Upper lobe of left lung (tissue), 6 donors: Measurements from ENCODE around the gene LZTS2. TPM values are rescaled to one million over a fixed set of nuclear protein-coding genes. Genes with fewer than 3 reads are reported as not detected.

Source experiments
- ATAC-seq, 2 donors: fragments of 200-7000 bp; cut with Tn5 transposase; one replicate each; pipeline ENCODE4 v1.9.1; 2022; ENCODE audit warnings: mild to moderate bottlenecking in 2 of 2, moderate library complexity in 2 of 2; ENCODE audit not compliant: low FRiP score in 2 of 2
- DNase-seq, 2 donors: peaks; one replicate each; pipeline ENCODE4 v3.0.0-alpha.2; 2019 to 2020
- H3K27ac ChIP-seq, 4 donors: fragments of 200-600 bp; sonication (generic); one replicate each; pipeline ENCODE4 v1.5.1; 2016 to 2019
- H3K27me3 ChIP-seq, 4 donors: fragments of 200-600 bp; sonication (generic); one replicate each; pipeline ENCODE4 v1.5.1; 2017 to 2019
- H3K36me3 ChIP-seq, 4 donors: fragments of 200-600 bp; sonication (generic); one replicate each; pipeline ENCODE4 v1.5.1; 2016 to 2019
- H3K4me1 ChIP-seq, 4 donors: fragments of 200-600 bp; sonication (generic); one replicate each; pipeline ENCODE4 v1.5.1; 2018 to 2019
- H3K4me3 ChIP-seq, 4 donors: fragments of 200-600 bp; sonication (generic); one replicate each; pipeline ENCODE4 v1.5.1; 2017 to 2019; ENCODE audit warnings: mild to moderate bottlenecking in 2 of 4, moderate library complexity in 1 of 4
- H3K9me3 ChIP-seq, 4 donors: fragments of 200-600 bp; sonication (generic); one replicate each; pipeline ENCODE4 v1.5.1; 2018 to 2019
- CTCF ChIP-seq, 6 experiments: fragments of 450-650 bp in 4 of 6; fragments of 200-600 bp in 2 of 6; sonication (generic) in 2 of 6; IDR thresholded peaks; one replicate each; pipeline ENCODE4 v1.5.1; 2016 to 2019; ENCODE audit warnings: antibody characterized with exemption in 6 of 6
- EP300 ChIP-seq, 4 donors: sonication (generic); formaldehyde crosslinking; IDR thresholded peaks; one replicate each; pipeline ENCODE4 v1.5.1; 2017; ENCODE audit warnings: antibody characterized with exemption in 4 of 4, control low read depth in 2 of 4
- POLR2A ChIP-seq, 4 donors: fragments of 450-650 bp; IDR thresholded peaks; one replicate each; pipeline ENCODE4 v1.5.1; 2016 to 2017; ENCODE audit warnings: antibody characterized with exemption in 4 of 4, mild to moderate bottlenecking in 2 of 4
- POLR2AphosphoS5 ChIP-seq, 2 donors: sonication (generic); formaldehyde crosslinking; IDR thresholded peaks; one replicate each; pipeline ENCODE4 v1.5.1; 2017; ENCODE audit warnings: antibody characterized with exemption in 2 of 2
- WGBS, 2 donors: methylation state at CpG; one replicate each; pipeline ENCODE4 v1.1.5; 2017 to 2018; 5-methylcytosine and 5-hydroxymethylcytosine counted together
- total RNA-seq, 6 donors: library from RNA; depleted of rRNA in 4 of 6; stranded (reverse); fragments of >200 nt in 4 of 6; gene quantifications; one replicate each; pipeline versions ENCODE4 v1.1.0 to v1.2.1, GENCODE V29; 2016 to 2021
- donor health status: DM: no; HTN: no; CAD: no; lungs with moderate emphysema.
- donor health status: DM: no; HTN: yes; CAD: no; lungs with severe emphysema.

Gene LZTS2
- total RNA-seq, 6 donors from 2014 or later, result 42.5 to 105 (median 60.1) TPM

GRCh38 chr10:101015582-101015973, 16.0 kb downstream of the LZTS2 start:
- WGBS, 2 donors, result 89% methylated on average over 6 of the region's 8 CpGs; no CpG with 5 or more reads in 1 of the 2 donors
- peaks cover 18 to 33% (median 28%) of the 10 kb centered on the region in 4 donors for H3K4me1 ChIP-seq
- peak in 1 of 2 donors; percentile 73 for DNase-seq
- H3K27ac ChIP-seq, result no peak overlapping the region
- no peak overlapping the region for H3K4me3 ChIP-seq
- no peak for ATAC-seq
- TF ChIP-seq CTCF (IDR thresholded peaks at IDR 0.05) (no peak), POLR2AphosphoS5 (IDR thresholded peaks at IDR 0.05) (no peak), EP300 (IDR thresholded peaks at IDR 0.05) (no peak), POLR2A (IDR thresholded peaks at IDR 0.05) (no peak)
- peaks cover 0 to 5% (median 2%) of the 10 kb centered on the region in 4 donors for H3K27me3 ChIP-seq
- H3K9me3 ChIP-seq, result no peaks in the 10 kb centered on the region
- H3K36me3 ChIP-seq, result no peaks in the 10 kb centered on the region

GRCh38 chr10:101016814-101017213, 17.2 kb downstream of the LZTS2 start:
- ATAC-seq, result no peak
- H3K36me3 ChIP-seq, result no peaks in the 10 kb centered on the region
- H3K9me3 ChIP-seq, result no peaks in the 10 kb centered on the region
- H3K27me3 ChIP-seq, result peaks cover 0 to 5% (median 2%) of the 10 kb centered on the region in 4 donors
- peaks cover 18 to 31% (median 25%) of the 10 kb centered on the region in 4 donors for H3K4me1 ChIP-seq
- no peak for TF ChIP-seq EP300 (IDR thresholded peaks at IDR 0.05)
- no peak for TF ChIP-seq POLR2AphosphoS5 (IDR thresholded peaks at IDR 0.05)
- H3K4me3 ChIP-seq, result no peak overlapping the region
- 74 to 83% methylated on average over 5 of the region's 5 CpGs for whole genome bisulfite sequencing, 2 donors
- no peak overlapping the region for H3K27ac ChIP-seq
- no peak for DNase-seq

- Histone ChIP-seq H3K27ac (no peak overlapping the region), H3K9me3 (no peaks in the 10 kb centered on the region), H3K36me3 (no peaks in the 10 kb centered on the region), H3K4me3 (no peak overlapping the region), H3K4me1 (peaks cover 11 to 18% (median 12%) of the 10 kb centered on the region in 4 donors), H3K27me3 (peaks cover 0 to 5% (median 2%) of the 10 kb centered on the region in 4 donors)
- 44 to 46% methylated on average over 20 of the region's 20 CpGs for WGBS, 2 donors
- peak in 1 of 2 donors; percentile 62 for DNase-seq
- no peak for TF ChIP-seq EP300 (IDR thresholded peaks at IDR 0.05)
- TF ChIP-seq POLR2A (IDR thresholded peaks at IDR 0.05), result no peak
- TF ChIP-seq POLR2AphosphoS5 (IDR thresholded peaks at IDR 0.05), result no peak
- no peak for TF ChIP-seq CTCF (IDR thresholded peaks at IDR 0.05)
- ATAC-seq, result no peak
These were observed 18.6 kb downstream of the LZTS2 start for GRCh38 chr10:101018118-101018599.

GRCh38 chr10:101018600-101019439, 19.2 kb downstream of the LZTS2 start:
- DNase-seq (peak; percentile 82 to 95), ATAC-seq (peak; percentile 2 to 88)
- no peak overlapping the region for H3K4me3 ChIP-seq
- WGBS, 2 donors, result 23 to 39% methylated on average over 18 to 24 of the region's 45 CpGs
- peak; percentile 59 to 85 (median 80) for TF ChIP-seq CTCF (IDR thresholded peaks at IDR 0.05)
- no peak for TF ChIP-seq POLR2A (IDR thresholded peaks at IDR 0.05)
- no peak for TF ChIP-seq EP300 (IDR thresholded peaks at IDR 0.05)
- TF ChIP-seq POLR2AphosphoS5 (IDR thresholded peaks at IDR 0.05), result no peak
- no peaks in the 10 kb centered on the region for H3K36me3 ChIP-seq
- H3K4me1 ChIP-seq, result peaks cover 6 to 14% (median 8%) of the 10 kb centered on the region in 4 donors
- no peaks in the 10 kb centered on the region for H3K9me3 ChIP-seq
- peaks cover 0 to 5% (median 2%) of the 10 kb centered on the region in 4 donors for H3K27me3 ChIP-seq
- no peak overlapping the region for H3K27ac ChIP-seq

- Histone ChIP-seq H3K27ac (no peak overlapping the region), H3K27me3 (peaks cover 0 to 5% (median 2%) of the 10 kb centered on the region in 4 donors), H3K9me3 (no peaks in the 10 kb centered on the region), H3K36me3 (no peaks in the 10 kb centered on the region), H3K4me1 (peaks cover 6 to 9% (median 8%) of the 10 kb centered on the region in 4 donors), H3K4me3 (no peak overlapping the region)
- no peak for ATAC-seq
- 34 to 38% methylated on average over 2 of the region's 2 CpGs for WGBS, 2 donors
- no peak for DNase-seq
- TF ChIP-seq CTCF (IDR thresholded peaks at IDR 0.05) (no peak), EP300 (IDR thresholded peaks at IDR 0.05) (no peak)
These were observed 19.8 kb downstream of the LZTS2 start for GRCh38 chr10:101019440-101019703.
